GM18502 (cell line): ENCODE measurements around the gene RFXANK.

Experiments used
- ATAC-seq: cut with Tn5 transposase; IDR thresholded peaks from one replicate; pipeline ENCODE4 v1.9.1; 2021; ENCODE audit warnings: mild to moderate bottlenecking; ENCODE audit not compliant: unreplicated experiment, poor library complexity

Gene RFXANK

DNA sequence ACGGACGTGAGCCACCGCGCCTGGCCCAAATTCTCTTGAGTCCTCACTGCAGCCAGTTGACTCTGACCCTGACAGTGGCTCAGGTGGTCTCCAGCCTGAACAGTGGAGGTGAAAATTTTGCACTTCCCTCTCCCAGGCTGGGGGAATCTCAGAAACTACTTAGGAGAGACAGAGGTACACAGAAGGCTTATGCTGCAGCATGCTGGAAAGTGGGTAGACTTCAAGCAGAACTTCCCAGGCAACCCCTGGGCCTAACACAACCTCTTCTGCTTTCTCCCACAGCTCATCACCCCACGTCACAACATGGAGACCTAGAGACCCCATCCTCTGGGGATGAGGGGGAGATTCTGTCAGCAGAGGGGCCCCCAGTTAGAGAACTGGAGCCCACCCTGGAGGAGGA, 34.1 kb downstream of the RFXANK start:
- ATAC-seq = no peak

GRCh38 chr19:19226663-19227062, 34.6 kb downstream of the RFXANK start:
- ATAC-seq = no peak

DNA sequence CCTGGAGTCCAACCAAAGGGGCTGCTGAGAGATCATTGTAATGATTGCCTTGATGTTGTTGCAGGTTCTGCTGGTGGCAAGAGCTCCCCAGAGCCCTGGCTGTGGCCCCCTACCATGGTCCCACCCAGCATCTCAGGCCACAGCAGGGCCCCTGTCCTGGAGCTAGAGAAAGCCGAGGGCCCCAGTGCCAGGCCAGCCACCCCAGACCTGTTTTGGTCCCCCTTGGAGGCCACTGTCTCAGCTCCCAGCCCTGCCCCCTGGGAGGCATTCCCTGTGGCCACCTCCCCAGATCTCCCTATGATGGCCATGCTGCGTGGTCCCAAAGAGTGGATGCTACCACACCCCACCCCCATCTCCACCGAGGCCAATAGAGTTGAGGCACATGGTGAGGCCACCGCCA, 35.2 kb downstream of the RFXANK start:
- ATAC-seq = no peak

GRCh38 chr19:19229701-19230100, 37.6 kb downstream of the RFXANK start:
- ATAC-seq = no peak

GRCh38 chr19:19230999-19231398, 38.9 kb downstream of the RFXANK start:
- no peak for ATAC-seq

DNA sequence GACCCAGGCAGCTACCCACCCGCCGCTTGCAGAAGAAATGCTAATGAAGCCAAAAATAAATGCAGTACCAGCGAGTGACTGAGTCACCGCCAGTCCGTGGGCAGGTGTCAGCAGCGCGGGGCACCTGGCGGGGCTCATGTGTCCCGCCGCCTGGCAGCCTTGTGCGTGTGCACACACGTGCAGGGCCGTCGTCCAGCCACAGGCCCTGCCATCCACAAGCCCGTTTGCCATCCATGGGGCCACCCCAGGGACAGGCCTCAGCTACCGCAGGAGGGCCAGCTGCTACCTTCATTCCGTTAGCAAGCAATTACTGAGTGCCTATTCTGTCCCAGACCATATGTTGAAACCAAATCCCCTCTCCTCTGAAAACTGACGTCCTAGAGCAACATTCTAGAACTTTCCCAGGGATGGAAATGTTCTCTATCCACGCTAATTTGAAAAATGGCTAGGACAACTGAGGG, 40.2 kb downstream of the RFXANK start:
- ATAC-seq = no peak

DNA sequence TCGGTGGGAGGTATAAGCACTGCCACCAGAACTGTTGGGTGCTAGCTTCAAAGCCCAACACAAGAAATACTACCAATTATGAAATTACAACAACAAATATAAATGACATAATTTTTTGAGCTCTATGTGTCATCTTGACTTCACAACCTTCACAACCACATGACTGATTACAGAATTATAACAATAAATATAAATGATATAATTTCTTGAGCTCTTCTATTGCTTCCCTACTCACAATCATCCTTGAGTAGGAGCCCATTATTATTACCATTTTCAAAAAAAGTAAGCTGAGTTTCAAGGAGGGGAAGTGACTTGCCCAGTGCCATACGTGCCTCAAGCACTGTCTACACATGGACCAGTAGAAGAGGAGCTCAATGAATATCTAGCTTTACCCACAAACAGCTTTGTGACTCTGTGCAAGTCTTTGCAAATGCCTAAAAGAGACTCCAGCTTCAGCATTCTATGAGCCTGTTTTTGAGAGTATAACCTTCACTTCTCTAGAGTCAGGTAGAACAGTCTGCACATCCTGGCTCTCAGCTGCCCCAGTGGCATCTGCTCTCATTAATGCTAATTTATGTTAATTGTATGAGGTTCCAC, 42.3 kb downstream of the RFXANK start:
- ATAC-seq = no peak

DNA sequence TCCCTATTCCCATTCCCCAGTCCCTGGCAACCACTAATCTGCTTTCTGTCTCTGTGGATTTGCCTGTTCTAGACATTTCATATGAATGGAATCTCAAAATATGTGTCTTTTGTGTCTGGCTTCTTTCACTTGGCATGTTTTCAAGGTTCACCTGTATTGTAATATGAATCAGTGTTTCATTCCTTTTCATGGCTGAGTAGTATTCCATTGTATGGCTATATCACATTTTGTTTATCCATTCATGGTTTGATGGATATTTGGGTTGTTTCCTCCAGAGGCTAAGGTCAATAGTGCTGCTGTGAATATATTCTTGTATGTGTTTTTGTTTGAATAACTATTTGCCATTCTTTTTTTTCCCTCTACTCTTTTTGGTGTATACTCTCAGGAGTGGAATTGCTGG, 44.1 kb downstream of the RFXANK start:
- no peak for ATAC-seq

GRCh38 chr19:19238126-19238894, 46.3 kb downstream of the RFXANK start:
- no peak for ATAC-seq

GRCh38 chr19:19239675-19240074, 47.6 kb downstream of the RFXANK start:
- no peak for ATAC-seq

GRCh38 chr19:19240476-19240875, 48.4 kb downstream of the RFXANK start:
- no peak for ATAC-seq

GRCh38 chr19:19250196-19250801, 58.2 kb downstream of the RFXANK start:
- ATAC-seq = no peak
